ENCODE measurements around the gene RMND5B. TPM values are rescaled to one million over a fixed set of nuclear protein-coding genes. Genes with fewer than 3 reads are reported as not detected.

The RMND5B gene
- total RNA-seq, 2 experiments from 2014 or later, result 12.0 to 13.8 TPM

GRCh38 chr5:178111925-178112324, 18.9 kb upstream of the RMND5B start:
- no peaks in the 10 kb centered on the region for H3K36me3 Mint-ChIP-seq (ENCODE audit: low read depth)
- H3K4me3 ChIP-seq (ENCODE audit: low read length), result no peak overlapping the region
- no peak for ATAC-seq (ENCODE audit: poor library complexity)
- H3K4me1 Mint-ChIP-seq (ENCODE audit: low read depth), result peaks cover 41% of the 10 kb centered on the region
- intact Hi-C loops (cut with DNase I, micrococcal nuclease), result loop anchor here (2.0 to 5.0 kb wide), 3 partner anchors 19 to 35 kb away; partner anchors contain the start of gene RMND5B (in 1 of the 2)
- no peaks in the 10 kb centered on the region for H3K27me3 Mint-ChIP-seq
- ChIA-PET POLR2A (no interaction called here), CTCF (no interaction called here)
- H3K27me3 ChIP-seq (ENCODE audit: control insufficient read depth in 1 of 2, insufficient read depth in 2 of 2, low read length in 2 of 2), result peaks cover 0 to 7% of the 10 kb centered on the region in 2 experiments
- H3K27ac Mint-ChIP-seq, result no peak overlapping the region
- H3K4me3 Mint-ChIP-seq, result no peak overlapping the region
- no peaks in the 10 kb centered on the region for H3K36me3 ChIP-seq (ENCODE audit: insufficient read depth, low read length)
- no peak for TF ChIP-seq CTCF (IDR thresholded peaks at IDR 0.05)
- peaks cover 38% of the 10 kb centered on the region for H3K4me1 ChIP-seq (ENCODE audit: insufficient read depth, low read length)
- no peak overlapping the region for H3K27ac ChIP-seq (ENCODE audit: low read depth in 1 of 2, low read length in 2 of 2)
- peaks cover 0 to 4% of the 10 kb centered on the region in 2 experiments for H3K9me3 ChIP-seq (ENCODE audit: control insufficient read depth in 1 of 2, insufficient read depth in 1 of 2, low read length in 2 of 2)
- DNase-seq, result no peak
- no peaks in the 10 kb centered on the region for H3K9me3 Mint-ChIP-seq

DNA sequence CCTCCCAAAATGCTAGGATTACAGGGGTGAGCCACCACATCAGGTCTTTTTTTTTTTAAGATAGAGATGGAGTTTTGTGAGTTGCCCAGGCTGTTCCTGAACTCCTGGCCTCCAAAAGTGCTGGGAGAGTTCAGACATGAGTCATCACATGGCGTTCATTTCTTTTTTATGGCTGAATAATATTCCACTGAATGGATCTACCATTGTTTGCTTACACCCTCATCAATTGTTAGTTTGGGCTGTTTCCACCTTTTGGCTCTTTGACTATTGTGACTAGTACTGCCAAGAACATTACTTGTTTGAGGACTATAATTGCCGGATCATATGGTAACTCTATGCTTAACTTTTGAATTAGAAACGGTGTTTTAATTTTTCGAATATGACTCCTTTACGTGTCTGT, 18.3 kb upstream of the RMND5B start:
- Histone ChIP-seq H3K4me3 (ENCODE audit: low read length) (peak overlapping the region; percentile 40), H3K27me3 (ENCODE audit: control insufficient read depth in 1 of 2, insufficient read depth in 2 of 2, low read length in 2 of 2) (peaks cover 0 to 7% of the 10 kb centered on the region in 2 experiments), H3K4me1 (ENCODE audit: insufficient read depth, low read length) (peaks cover 44% of the 10 kb centered on the region), H3K9me3 (ENCODE audit: control insufficient read depth in 1 of 2, insufficient read depth in 1 of 2, low read length in 2 of 2) (peaks cover 0 to 4% of the 10 kb centered on the region in 2 experiments), H3K27ac (ENCODE audit: low read depth in 1 of 2, low read length in 2 of 2) (no peak overlapping the region), H3K36me3 (ENCODE audit: insufficient read depth, low read length) (no peaks in the 10 kb centered on the region)
- intact Hi-C loops (cut with DNase I, micrococcal nuclease), result loop anchor here (2.0 to 5.0 kb wide), 3 partner anchors 18 to 35 kb away; partner anchors contain the start of gene RMND5B (in 1 of the 2)
- H3K27me3 Mint-ChIP-seq, result no peaks in the 10 kb centered on the region
- peak overlapping the region; percentile 95 for H3K4me3 Mint-ChIP-seq
- H3K9me3 Mint-ChIP-seq, result no peaks in the 10 kb centered on the region
- TF ChIP-seq CTCF (IDR thresholded peaks at IDR 0.05), result no peak
- H3K4me1 Mint-ChIP-seq (ENCODE audit: low read depth), result peaks cover 43% of the 10 kb centered on the region
- ChIA-PET POLR2A (no interaction called here), CTCF (interaction anchor here (0.8 to 1.7 kb wide), 3 partner anchors 19 to 41 kb away, joined by 3 to 4 read pairs (median 3); partner anchors contain the start of genes NHP2 and RMND5B)
- peak overlapping the region; percentile 71 for H3K27ac Mint-ChIP-seq
- ATAC-seq (ENCODE audit: poor library complexity) (no peak), DNase-seq (no peak)
- no peaks in the 10 kb centered on the region for H3K36me3 Mint-ChIP-seq (ENCODE audit: low read depth)

- peaks cover 51% of the 10 kb centered on the region for H3K4me1 ChIP-seq (ENCODE audit: insufficient read depth, low read length)
- intact Hi-C loops (cut with DNase I, micrococcal nuclease), result loop anchor here (2.0 to 5.0 kb wide), 3 partner anchors 18 to 36 kb away; partner anchors contain the start of gene RMND5B (in 1 of the 2)
- peaks cover 0 to 7% of the 10 kb centered on the region in 2 experiments for H3K27me3 ChIP-seq (ENCODE audit: control insufficient read depth in 1 of 2, insufficient read depth in 2 of 2, low read length in 2 of 2)
- Mint-ChIP-seq H3K27ac (peak within 1 kb of the TSS; percentile 71), H3K36me3 (ENCODE audit: low read depth) (no peaks in the 10 kb centered on the region), H3K27me3 (no peaks in the 10 kb centered on the region), H3K4me3 (peak within 1 kb of the TSS; percentile 95), H3K4me1 (ENCODE audit: low read depth) (peaks cover 40% of the 10 kb centered on the region), H3K9me3 (no peaks in the 10 kb centered on the region)
- CTCF ChIA-PET, result interaction anchor here (0.8 to 1.7 kb wide), 3 partner anchors 18 to 41 kb away, joined by 3 to 4 read pairs (median 3); partner anchors contain the start of genes NHP2 and RMND5B
- no peak for TF ChIP-seq CTCF (IDR thresholded peaks at IDR 0.05)
- H3K36me3 ChIP-seq (ENCODE audit: insufficient read depth, low read length), result no peaks in the 10 kb centered on the region
- H3K9me3 ChIP-seq (ENCODE audit: control insufficient read depth in 1 of 2, insufficient read depth in 1 of 2, low read length in 2 of 2), result peaks cover 0 to 4% of the 10 kb centered on the region in 2 experiments
- ATAC-seq (ENCODE audit: poor library complexity), result peak; percentile 69
- DNase-seq, result peak; percentile 55 to 93 (median 75)
- H3K4me3 ChIP-seq (ENCODE audit: low read length), result peak within 1 kb of the TSS; percentile 55
- POLR2A ChIA-PET, result interaction anchor here (1.3 kb wide), 1 partner anchor 40 kb away, joined by 4 read pairs; the partner anchor contains the start of gene NHP2
- H3K27ac ChIP-seq (ENCODE audit: low read depth in 1 of 2, low read length in 2 of 2), result no peak within 1 kb of the TSS
These were observed 17.6 kb upstream of the RMND5B start, which contains the start of gene N4BP3 for GRCh38 chr5:178113141-178113787. Gene N4BP3 (plus strand): TSS chr5:178113532. CDS start chr5:178119584, 6,052 bp downstream.

Data from CD4-positive, alpha-beta T cell (primary cell).